Progenitor cell of endocrine pancreas (in vitro differentiated cells): ENCODE data around the gene SPSB4. TPM values are rescaled to one million over a fixed set of nuclear protein-coding genes. Genes with fewer than 3 reads are reported as not detected.

Source experiments
- DNase-seq: peaks from one replicate; pipeline ENCODE4 v3.0.0; 2021; ENCODE audit warnings: low spot score; ENCODE audit not compliant: unreplicated experiment
- H3K27ac Mint-ChIP-seq: 2 replicates; pipeline ENCODE4 v1.8.0; 2021; ENCODE audit warnings: mild to moderate bottlenecking, moderate library complexity, mixed read lengths
- H3K27me3 Mint-ChIP-seq: 2 replicates; pipeline ENCODE4 v1.8.0; 2021; ENCODE audit warnings: mixed read lengths
- H3K36me3 Mint-ChIP-seq: 2 replicates; pipeline ENCODE4 v1.8.0; 2022; ENCODE audit warnings: mixed read lengths; ENCODE audit not compliant: insufficient read depth
- H3K4me1 Mint-ChIP-seq: 2 replicates; pipeline ENCODE4 v1.8.0; 2021; ENCODE audit warnings: low read depth, mixed read lengths
- H3K4me3 Mint-ChIP-seq: 2 replicates; pipeline ENCODE4 v1.8.0; 2021; ENCODE audit warnings: low read depth, mild to moderate bottlenecking, moderate library complexity, mixed read lengths
- H3K9me3 Mint-ChIP-seq: 2 replicates; pipeline ENCODE4 v1.8.0; 2021; ENCODE audit warnings: low read depth, mixed read lengths
- CTCF ChIP-seq: fragments of 200-600 bp; sonication (generic); IDR thresholded peaks from one replicate; pipeline ENCODE4 v1.5.0; 2021; ENCODE audit warnings: antibody characterized with exemption, mild to moderate bottlenecking; ENCODE audit not compliant: unreplicated experiment
- total RNA-seq: library from RNA; stranded (reverse); gene quantifications from 2 replicates; pipeline ENCODE4 v1.2.1, GENCODE V29; 2021

Gene SPSB4
- total RNA-seq, 1 donor from 2014 or later: 9.5 TPM

DNA sequence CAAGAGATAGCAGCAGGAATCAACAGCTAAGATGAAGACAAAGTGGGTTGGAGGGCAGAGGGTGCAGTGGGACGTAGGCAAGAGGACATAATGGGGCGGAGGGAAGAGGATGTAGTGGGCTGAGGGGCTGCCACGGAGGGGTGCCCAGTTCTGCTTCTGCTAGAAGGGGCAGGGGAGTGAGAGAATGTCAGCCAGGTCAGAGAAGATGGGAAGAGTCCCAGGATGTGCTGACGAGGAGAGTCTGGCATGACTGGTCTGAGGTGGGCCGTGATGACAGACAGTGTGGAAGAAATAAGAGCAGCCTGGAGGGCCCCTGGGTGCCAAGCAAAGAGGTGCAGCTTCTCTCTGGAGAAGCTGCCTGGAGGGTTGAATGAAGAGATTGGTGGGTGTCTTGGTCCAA, 4.0 kb downstream of the SPSB4 start:
- H3K4me3 Mint-ChIP-seq: no peak overlapping the region
- H3K36me3 Mint-ChIP-seq: no peaks in the 10 kb centered on the region
- H3K9me3 Mint-ChIP-seq: no peaks in the 10 kb centered on the region
- H3K27ac Mint-ChIP-seq: no peak overlapping the region
- H3K27me3 Mint-ChIP-seq: peaks cover 23% of the 10 kb centered on the region
- TF ChIP-seq CTCF: no peak
- no peak for DNase-seq
- peaks cover 12% of the 10 kb centered on the region for H3K4me1 Mint-ChIP-seq

- Mint-ChIP-seq H3K27me3 (peaks cover 17% of the 10 kb centered on the region), H3K4me3 (no peak overlapping the region), H3K4me1 (peaks cover 12% of the 10 kb centered on the region), H3K36me3 (no peaks in the 10 kb centered on the region), H3K9me3 (no peaks in the 10 kb centered on the region), H3K27ac (no peak overlapping the region)
- no peak for TF ChIP-seq CTCF
- DNase-seq: no peak
Measured at GRCh38 chr3:141055536-141056445, 4.6 kb downstream of the SPSB4 start.

GRCh38 chr3:141056751-141057171, 5.6 kb downstream of the SPSB4 start:
- peaks cover 12% of the 10 kb centered on the region for H3K4me1 Mint-ChIP-seq

DNA sequence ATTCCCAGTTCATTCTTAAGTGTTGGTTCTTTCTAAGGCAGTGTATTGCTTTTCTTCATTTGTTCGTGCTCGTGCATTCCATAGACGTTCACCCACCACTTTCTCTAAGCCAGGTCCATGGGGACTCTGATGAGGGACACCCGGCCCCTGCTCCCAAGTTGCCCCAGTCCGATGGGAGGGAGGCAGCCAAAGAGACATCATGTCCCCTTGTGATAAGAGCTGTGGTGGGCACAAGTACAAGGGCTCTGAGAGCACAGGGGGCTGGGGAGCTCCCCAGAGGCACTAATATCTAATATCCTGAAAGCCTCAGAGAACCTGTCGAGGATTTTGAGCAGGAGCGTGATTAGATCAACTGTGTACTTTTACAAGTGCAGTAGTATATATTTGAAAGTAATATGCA, 6.3 kb downstream of the SPSB4 start:
- no peak for DNase-seq
- H3K9me3 Mint-ChIP-seq: no peaks in the 10 kb centered on the region
- peaks cover 9% of the 10 kb centered on the region for H3K4me1 Mint-ChIP-seq
- H3K27me3 Mint-ChIP-seq: peaks cover 13% of the 10 kb centered on the region
- no peak overlapping the region for H3K4me3 Mint-ChIP-seq
- no peaks in the 10 kb centered on the region for H3K36me3 Mint-ChIP-seq
- TF ChIP-seq CTCF: no peak
- H3K27ac Mint-ChIP-seq: peak overlapping the region; percentile 9

More at GRCh38 chr3:141056751-141057171, 5.6 kb downstream of the SPSB4 start:
- Mint-ChIP-seq H3K27me3 (peaks cover 17% of the 10 kb centered on the region), H3K4me3 (no peak overlapping the region), H3K36me3 (no peaks in the 10 kb centered on the region), H3K27ac (no peak overlapping the region), H3K9me3 (no peaks in the 10 kb centered on the region)
- no peak for TF ChIP-seq CTCF
- DNase-seq: no peak

GRCh38 chr3:141057946-141058800, 7.0 kb downstream of the SPSB4 start:
- Mint-ChIP-seq H3K27ac (no peak overlapping the region), H3K4me3 (no peak overlapping the region), H3K9me3 (no peaks in the 10 kb centered on the region), H3K4me1 (peaks cover 7% of the 10 kb centered on the region), H3K36me3 (no peaks in the 10 kb centered on the region), H3K27me3 (peaks cover 10% of the 10 kb centered on the region)
- DNase-seq: no peak
- TF ChIP-seq CTCF: no peak
